ENCODE measurements around the gene ADIPOR2.

GRCh38 chr12:1763153-1763552 is 72.3 kb downstream of the ADIPOR2 start:
- TF ChIP-seq RNF2 (IDR thresholded peaks at IDR 0.05; ENCODE audit: borderline replicate concordance, low read depth) (no peak), POLR2A (IDR thresholded peaks at IDR 0.05; ENCODE audit: low read length) (no peak)
